ENCODE results near the gene EGLN1.

DNA sequence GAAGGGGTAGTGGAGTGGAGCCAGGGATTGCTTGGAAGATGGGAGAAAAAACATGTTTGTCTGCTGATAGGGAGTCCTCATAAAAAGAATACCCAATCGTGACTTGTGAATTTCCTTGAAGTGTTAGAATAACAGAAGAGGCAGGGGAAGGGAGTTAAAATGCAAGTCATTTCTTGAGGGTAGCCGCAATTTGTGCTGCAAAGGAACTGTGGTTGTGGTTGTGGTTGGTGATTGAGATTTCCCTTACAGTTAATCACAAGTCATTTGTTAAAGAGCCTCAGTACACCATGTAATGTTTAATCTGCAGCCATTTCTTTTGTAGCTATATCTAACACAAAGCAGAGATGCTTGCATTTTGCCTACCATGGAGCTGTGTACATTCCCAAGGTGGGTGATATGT lies 38.5 kb upstream of the EGLN1 start:
- TF ChIP-seq, protein P1, sequence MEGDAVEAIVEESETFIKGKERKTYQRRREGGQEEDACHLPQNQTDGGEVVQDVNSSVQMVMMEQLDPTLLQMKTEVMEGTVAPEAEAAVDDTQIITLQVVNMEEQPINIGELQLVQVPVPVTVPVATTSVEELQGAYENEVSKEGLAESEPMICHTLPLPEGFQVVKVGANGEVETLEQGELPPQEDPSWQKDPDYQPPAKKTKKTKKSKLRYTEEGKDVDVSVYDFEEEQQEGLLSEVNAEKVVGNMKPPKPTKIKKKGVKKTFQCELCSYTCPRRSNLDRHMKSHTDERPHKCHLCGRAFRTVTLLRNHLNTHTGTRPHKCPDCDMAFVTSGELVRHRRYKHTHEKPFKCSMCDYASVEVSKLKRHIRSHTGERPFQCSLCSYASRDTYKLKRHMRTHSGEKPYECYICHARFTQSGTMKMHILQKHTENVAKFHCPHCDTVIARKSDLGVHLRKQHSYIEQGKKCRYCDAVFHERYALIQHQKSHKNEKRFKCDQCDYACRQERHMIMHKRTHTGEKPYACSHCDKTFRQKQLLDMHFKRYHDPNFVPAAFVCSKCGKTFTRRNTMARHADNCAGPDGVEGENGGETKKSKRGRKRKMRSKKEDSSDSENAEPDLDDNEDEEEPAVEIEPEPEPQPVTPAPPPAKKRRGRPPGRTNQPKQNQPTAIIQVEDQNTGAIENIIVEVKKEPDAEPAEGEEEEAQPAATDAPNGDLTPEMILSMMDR (IDR thresholded peaks at IDR 0.05): no peak
- TF ChIP-seq ZFX (IDR thresholded peaks at IDR 0.05; ENCODE audit: borderline replicate concordance): no peak

Measured in 22Rv1 (cell line).